ENCODE measurements around the gene MICU1.

Gene MICU1

DNA sequence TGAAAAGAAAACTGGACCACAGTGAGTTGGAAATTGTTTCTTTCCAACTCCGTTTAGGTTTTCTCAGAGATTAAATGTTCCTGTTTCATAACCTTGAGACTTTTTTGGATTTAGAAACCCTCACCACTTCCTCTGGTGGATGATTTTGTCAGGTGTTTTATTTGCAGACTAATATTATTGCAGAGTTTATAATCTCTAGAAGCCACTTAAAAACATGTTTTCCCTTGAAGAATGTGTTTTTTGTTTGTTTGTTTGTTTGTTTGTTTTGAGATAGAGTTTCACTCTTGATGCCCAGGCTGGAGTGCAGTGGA is 520 bp upstream of the MICU1 start:
- DNase-seq: no peak

DNA sequence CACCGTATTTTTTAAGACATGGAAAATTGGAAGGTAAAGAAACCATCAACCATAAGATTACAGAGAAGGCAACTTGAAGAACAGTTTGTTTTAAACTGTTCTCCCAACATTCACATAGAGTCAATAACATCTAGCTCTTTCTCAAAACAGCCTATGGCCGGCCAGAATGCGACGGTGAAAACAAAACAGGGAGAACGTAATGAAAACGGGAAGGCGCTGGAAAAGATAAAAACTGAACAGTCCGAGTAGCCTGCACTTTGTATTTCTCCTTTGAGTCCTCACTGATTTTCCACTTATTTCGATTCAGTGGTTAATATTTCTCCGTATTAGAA is 637 bp downstream of the MICU1 start:
- no peak for DNase-seq

DNA sequence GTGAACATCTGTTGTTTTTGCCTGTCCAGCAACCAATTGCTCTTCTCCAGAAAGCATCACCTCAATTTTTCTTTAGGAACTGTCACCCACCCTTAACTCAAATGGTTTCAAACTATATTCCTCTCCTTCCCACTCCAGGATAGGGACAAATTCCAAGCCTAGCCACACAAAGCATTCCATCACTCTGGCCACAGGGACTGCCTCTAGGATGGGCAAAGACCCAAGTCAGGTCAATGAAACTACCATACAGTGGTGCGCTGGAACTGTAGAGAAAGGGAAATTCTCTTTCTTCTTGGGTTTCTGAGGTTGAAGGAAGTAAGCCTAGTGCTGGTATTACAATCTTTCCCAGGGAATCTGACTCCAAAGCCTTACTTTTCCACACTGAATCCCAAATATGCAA is 3.6 kb downstream of the MICU1 start:
- DNase-seq: no peak

DNA sequence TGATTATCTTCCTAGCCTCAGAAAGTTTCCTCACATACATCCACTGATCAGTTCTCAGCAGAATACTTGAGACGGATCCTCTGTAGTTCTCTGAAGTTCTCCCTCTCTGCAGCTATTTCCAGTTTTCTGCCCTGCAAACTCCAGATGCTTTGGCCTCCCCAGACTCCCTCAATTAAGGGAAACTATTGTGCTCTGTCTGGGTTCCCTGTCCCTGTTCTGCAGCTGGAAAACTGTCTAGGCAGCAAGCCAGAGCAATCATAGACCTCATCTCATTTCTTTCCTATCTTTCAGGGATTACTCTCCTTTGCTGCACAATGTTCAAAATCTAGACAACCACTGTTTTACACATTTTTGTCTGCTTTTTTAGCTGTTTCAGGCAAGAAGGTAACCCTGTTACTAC is 9.2 kb downstream of the MICU1 start:
- no peak for DNase-seq

DNA sequence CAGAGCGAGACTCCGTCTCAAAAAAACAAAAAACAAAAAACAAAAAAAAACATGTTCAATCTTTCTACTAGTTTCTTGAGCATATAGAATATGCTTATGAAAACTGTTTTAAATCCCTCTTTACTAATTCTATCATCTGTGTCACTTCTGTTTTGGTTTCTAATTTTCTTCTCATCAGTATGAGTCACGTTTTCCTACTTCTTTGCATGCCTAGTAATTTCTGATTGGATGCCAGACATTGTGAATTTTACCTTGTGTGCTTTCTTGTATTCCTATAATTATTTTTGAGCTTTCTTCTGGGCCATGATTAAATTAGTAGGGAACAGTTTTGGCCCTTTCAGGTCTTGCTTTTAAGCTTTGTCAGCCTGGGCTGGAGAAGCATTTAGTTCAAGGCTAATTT is 9.9 kb downstream of the MICU1 start:
- DNase-seq: no peak

DNA sequence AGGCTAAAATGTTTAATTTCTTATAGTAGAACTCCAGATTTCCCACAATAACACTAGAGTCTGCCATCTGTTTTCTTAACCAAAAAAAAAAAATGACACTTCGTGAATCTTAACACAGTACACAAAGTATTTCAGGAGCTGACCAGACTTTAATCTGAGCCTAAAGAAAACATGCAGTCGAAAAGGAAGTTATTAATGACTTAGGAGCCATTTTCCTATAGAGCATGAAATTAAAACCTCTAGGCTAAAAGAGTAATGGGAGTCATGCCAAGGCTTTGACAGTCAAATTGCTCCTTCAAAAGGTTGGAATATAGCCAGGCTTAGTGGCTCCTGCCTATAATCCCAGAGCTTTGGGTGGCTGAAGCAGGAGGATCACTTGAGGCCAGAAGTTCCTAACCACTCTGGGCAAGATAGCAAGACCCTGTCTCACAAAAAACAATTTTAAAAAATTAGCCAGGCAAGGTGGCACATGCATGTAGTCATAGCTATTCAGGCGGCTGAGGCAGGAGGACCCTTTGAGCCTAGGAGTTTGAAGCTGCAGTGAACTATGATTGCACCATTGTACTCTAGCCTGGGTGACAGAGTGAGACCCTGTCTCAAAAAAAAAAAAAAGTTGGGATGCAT is 13.6 kb downstream of the MICU1 start:
- no peak for DNase-seq

DNA sequence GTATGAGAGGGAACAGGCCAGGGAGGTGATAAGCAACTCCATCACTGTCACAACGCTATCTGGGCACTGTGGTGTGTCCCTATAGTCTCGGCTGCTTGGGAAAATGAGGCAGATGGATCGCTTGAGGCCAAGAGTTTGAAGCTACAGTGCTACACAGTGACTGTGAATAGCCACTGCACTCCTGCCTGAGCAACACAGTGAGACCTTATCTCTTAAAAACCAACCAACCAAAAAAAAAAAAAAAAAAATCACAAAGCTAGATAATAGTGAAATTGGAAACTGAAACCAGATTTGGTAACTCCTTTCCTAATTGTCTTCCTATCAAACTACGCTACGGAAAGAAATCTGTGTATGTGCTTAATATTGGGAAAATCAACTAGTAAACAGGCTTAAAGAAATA is 14.1 kb downstream of the MICU1 start:
- DNase-seq: no peak

DNA sequence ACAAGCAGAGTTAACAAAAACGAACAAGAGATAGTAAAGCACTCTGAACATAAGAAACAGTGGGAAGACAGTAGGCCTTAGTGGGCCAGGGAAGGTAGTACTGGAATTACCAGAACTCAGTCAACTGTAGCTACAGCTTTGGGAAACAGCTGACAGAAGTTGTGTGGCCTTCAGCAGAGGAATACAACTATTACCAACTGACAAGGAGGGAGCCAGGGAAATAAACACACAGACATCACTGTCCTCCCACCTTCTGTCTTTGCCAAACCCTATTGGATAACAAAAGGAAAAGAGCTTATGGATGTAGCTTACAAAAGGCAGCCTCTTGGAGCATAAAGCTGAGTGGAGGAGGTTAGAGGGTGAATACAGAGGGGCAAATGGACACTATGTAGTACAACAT is 15.4 kb downstream of the MICU1 start:
- no peak for DNase-seq

DNA sequence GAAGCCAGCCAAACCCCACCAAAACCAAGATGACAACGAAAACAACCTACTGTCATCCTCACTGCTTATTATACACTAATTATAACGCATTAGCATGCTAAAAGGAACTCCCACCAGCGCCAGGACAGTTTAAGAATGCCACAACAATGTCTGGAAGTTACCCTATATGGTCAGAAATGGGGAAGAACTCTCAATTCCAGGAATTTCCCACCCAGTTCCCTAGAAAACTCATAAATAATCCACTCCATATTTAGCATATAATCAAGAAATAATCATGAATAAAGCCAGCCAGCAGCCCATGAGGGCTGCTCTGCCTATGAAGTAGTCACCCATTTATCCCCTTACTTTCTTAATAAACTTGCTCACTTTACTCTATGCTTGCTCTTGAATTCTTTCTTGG is 20.8 kb downstream of the MICU1 start:
- DNase-seq: no peak

DNA sequence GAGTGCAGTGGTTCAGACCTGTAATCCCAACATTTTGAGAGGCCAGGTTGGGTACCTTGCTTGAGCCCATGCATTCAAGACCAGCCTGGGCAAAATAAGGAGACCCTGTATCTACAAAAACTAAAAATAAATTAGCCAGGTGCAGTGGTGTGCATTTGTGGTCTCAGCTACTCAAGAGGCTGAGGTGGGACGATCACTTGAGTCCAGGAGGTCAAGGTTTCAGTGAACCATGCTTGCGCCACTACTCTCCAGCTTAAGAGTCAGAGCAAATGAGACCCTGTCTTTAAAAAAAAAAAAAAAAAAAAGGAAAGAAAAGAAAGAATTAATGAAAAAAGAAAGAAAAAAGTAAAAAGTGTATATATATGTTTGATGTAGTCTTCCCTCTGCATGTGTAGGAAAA is 24.7 kb downstream of the MICU1 start:
- no peak for DNase-seq

DNA sequence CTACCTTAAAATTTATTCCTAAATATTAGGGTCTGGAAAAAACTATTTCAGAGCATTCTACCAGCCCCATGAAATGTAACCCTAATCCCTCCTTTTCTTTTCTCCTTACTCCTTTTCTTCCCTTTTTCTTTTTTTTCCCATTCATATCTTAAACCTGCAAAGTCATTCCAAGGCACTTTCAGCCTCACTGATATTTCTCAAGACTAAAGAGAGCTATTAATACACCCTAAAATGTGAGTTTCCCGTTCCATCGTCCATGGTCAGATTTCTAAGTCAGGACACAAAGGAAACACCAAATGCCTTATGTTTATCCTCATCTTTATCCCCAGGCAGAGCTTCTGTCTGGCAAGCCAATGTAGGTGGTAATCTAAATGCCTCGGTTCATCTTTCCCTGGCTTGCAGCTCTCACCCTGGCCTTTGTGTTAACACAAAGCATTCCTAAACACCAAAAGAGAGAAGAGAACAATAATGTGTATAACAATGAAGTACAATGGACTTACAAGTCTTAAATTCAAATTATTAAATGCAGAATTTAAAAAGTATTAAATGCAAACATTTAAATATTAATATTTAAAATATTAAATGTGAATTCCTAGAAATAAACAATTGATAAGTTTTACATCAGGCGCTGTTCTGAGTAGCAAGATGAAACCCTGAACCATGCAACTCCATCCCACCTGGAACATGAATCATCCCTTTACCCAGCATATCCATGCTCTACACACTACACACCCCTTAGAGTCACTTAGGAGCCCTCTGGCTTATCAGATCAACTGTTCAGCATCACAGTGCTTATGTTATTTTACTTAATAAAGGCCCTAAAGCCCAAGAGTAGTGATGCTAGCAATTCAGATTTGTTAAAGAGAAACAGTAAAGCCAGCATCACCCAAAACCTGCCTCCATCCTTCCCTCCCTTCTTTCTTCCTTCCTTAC is 26.8 kb downstream of the MICU1 start:
- no peak for DNase-seq

DNA sequence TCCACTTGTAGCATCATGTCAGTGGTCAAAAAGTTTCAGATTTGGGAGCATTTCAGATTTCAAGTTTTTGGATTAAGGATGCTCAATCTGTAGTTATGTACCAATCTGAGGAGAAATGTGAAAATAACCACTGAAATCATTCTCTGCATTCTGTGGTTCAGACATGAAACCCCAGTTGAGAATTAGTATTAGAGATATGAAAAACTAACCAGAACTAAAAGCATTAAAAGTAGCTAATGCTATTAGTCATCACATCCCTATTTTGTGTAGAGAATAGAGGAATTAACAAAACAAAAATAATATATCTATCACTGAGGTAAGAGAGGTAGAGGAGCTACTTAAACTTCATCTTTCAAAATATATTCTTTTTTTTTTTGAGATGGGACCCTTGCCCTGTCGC is 28.0 kb downstream of the MICU1 start:
- DNase-seq: no peak

DNA sequence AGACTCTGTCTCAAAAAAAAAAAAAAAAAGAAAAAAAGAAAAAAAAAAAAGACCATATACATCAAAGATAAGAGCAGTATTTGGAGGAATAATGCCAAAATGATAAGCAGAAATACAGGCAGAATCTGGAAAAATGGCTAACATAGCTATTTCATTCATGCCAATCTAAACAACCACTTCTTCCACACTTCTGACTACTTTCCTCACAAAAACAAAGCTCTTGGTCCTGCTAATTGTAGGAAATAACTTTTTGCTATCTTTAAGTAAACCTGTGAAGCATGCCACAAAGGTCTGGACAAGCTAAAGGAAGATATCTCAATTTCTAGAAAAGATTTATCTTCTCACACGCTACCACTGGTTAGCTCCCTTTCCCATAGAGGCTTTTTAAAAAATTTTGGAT is 30.4 kb downstream of the MICU1 start:
- DNase-seq: no peak

DNA sequence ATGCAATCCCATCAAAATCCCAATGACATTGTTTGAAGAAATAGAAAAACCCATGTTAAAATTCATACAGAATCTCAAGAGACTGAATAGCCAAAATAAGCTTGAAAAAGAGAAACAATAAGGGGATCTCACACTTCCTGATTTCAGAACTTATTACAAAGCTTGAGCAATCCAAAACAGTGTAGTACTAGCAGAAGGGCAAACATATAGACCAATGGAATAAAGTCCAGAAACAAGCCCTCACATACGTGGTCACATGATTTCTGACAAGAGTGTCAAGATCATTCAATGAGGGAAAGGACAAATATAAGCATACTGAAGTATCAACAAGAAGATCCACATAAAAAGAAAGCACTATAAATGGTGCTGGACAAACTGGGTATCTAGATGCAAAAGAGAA is 31.9 kb downstream of the MICU1 start:
- no peak for DNase-seq

DNA sequence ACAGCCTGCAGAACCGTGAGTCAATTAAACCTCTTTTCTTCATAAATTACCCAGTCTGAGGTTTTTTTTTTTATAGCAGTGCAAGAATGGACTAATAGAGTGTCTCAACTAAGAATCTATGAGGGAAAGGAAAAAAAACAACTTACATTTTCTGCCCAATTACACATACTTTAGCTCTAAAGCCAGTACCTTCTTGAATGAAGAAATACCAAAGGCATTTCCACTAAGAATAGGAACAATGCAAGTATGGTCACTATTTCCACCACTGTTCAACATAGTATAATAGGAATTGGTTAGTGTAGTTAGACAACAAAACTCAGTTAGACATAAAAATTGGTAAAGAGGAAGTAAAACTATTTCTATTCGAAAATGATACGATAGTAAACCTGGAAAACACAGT is 37.6 kb downstream of the MICU1 start:
- no peak for DNase-seq

DNA sequence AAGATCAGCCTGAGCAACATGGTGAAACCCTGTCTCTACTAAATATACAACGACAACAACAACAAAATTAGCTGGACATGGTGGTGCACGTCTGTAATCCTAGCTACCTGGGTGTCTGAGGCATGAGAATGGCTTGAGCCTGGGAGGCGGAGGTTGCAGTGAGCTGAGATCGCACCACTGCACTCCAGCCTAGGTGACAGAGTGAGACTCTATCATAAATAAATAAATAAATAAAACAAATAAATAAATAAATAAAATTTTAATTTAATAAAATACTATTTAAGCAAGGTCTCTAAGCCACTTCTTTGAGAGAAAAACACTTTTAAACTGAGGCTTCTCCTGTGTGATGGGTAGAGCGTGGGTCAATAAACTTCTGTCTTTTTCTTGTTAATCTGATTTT is 38.3 kb downstream of the MICU1 start:
- DNase-seq: no peak

DNA sequence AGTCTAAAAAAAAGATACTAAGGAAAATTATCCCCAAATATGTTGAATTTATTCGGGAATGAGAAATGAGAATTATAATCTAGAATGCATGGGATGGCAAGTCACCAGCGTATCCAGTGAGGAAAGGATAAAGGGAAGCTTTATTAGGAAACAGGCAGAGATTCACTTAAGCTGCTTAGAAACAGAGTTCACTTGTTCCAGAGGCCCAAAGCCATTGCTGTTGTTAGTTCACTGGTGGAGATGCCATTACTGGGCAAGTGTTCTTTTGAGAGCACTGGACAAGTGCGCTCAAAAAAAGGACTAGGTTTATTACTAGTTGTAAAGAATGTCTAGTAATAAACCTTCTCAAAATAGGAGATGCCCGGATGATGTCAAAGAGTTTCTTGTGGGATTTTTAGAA is 51.2 kb downstream of the MICU1 start:
- no peak for DNase-seq

DNA sequence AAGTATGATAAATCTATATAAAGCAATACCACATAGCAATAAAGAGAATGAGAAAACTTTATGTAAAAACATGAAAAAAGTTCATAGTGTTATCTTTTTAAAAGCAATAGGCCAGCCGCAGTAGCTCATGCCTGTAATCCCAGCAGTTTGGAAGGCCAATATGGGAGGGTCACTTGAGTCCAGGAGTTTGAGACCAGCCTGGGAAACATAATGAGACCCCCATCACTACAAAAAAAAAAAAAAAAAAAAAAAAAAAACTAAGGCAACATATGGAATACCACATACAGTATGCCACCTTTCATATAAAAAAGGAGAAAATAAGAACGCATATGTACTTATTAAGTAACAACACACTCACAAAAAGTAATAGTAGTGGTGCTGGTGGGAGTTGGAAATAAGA is 52.8 kb downstream of the MICU1 start:
- DNase-seq: no peak

DNA sequence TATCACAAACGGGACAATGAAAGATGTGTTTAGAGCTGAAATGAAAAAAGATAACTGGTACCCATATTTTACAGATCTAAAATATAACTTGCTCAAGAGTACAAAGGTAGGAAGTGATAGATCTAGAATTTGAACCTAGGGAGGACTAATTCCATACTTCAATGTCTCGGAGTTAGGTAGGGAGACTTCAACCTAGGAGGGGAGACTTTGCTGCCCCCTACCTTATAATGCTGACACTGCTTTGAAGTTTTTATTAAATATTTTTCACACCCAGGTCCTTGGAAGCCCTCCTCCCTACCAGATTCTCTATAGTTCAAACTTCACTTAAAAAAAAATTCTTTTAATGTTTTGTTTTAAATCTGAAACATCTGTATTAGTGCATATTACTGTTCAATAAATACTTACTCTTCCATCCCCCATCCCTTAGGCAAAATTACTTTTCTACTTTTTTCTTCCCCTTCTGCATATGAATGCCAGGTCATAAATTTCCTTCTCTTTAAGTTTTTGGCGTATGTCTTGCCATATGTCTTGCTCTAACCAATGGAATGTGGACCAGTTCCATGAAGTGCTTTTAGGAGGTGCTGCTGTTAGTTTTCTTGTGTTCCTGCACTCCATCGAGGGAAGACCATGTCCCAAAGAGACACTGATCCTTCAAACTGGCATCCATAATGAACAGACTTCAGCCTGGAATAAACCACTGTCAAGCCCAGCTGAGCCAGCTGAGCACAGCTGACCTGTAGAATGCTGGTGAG is 57.8 kb downstream of the MICU1 start:
- DNase-seq: no peak

DNA sequence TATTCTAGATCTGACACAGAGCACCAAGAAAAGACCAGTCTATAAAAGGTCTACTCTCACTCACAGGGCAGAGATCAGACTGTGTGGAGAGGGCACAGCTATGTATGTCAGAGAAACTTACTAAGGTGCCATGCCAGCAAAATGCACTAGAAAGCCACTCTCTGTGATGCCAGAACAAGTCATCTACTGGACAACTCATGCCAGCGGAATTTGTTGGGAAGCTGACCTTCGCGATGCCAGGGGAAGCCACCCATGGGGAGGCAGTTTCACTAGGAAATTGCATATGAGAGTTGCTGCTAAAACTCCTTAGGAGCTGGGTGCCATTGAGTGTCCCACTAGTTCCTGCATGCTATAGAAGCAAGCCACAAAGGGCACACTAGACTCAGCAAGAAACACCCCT is 58.5 kb downstream of the MICU1 start:
- DNase-seq: no peak

DNA sequence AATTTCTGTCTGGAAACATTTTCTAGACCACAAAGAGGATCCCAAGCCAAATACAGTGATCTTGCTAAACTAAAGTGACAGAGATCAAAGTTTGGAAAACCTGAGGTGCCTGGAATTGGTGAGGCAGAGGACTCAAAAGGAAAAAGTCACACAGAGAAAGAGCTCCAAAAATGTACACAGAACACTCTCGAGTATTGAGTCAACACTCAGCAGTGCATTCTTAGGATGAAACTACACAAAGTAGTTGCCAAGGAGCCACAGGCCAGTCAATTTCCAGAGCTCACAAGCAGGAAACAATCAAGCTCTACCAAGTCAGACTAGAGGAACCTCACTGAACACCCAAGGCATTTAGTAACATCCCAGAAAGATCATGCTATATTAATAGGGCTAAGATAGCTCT is 61.3 kb downstream of the MICU1 start:
- no peak for DNase-seq

DNA sequence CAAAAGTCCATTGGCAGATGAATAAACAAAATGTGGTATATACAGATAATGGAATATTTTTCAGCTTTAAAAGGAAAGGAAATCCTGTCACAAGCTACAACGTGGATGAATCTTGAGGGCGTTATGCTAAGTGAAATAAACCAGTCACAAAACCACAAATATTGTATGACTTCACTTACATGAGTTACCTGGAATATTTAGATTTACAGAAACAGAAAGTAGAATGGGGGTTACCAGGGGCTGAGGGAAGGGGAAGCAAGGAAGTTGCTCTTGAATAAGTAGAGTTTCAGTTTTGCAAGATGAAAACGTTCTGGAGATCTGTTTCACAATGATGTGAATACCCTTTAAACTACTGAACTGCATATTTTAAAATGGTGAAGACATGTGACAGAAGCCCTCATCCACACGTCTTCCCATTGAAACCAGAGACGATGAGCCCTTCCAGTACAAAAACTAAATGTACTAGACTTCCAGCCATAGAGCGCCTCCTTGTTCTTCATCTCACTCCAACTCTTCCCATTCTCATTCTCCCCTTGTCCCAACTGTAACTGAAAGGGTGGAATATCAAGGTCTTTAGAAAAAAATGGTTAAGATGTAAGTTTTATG is 62.4 kb downstream of the MICU1 start:
- DNase-seq: no peak

DNA sequence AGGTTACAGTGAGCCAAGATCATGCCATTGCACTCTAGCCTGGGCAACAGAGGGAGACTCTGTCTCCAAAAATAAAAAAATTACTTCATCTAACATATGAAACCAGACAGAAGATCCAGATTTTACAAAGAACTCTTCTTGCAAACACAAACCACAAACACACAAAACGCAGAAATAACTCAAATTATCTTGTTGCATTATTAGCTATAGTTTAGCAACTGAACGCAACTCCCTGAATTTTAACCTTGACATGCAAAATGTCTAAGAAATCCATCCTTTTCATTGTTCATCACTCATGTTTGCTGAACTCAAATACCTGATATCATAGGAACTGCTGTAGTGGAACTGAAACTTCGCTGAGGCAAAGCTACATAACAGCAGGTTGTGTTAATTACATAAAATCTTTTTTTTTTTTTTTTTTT is 64.1 kb downstream of the MICU1 start:
- DNase-seq: no peak

DNA sequence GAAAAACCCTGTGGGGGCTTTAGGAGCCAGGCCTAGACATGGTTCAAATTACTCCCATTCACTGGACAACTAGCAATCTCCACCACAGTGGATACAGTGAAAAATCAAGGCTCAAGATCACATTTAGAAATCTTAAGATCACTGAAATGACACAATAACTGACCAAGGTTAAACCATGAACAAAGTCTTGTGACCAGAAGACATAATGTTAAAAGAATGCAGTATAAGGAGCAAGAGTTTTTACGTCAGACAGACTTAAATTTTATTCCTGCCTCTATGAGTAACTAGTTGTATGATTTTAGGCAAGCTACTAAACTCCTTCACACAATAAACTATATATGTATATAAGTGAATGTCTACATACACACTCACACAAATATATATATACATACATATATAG is 68.5 kb downstream of the MICU1 start:
- DNase-seq: no peak
